Ishikawa (cell line): ENCODE data around the gene GOLGA6A.
"Not testable (repeated sequence)": the region's sequence is repeated elsewhere in the genome, so short reads cannot be mapped to it uniquely, and the experiment has no call there.

ENCODE experiments used
- CEBPB ChIP-seq: IDR thresholded peaks from 2 replicates; pipeline ENCODE4 v1.6.1; 2012
- CREB1 ChIP-seq: IDR thresholded peaks from 2 replicates; pipeline ENCODE4 v1.6.1; 2012; ENCODE audit warnings: low read depth
- EGR1 ChIP-seq: IDR thresholded peaks from 2 replicates; pipeline ENCODE4 v1.6.1; 2012
- EP300 ChIP-seq: IDR thresholded peaks from 2 replicates; pipeline ENCODE4 v1.6.1; 2012; ENCODE audit warnings: borderline replicate concordance
- FOXM1 ChIP-seq: IDR thresholded peaks from 2 replicates; pipeline ENCODE4 v1.6.1; 2012; ENCODE audit warnings: low read depth, borderline replicate concordance
- MAX ChIP-seq: IDR thresholded peaks from 2 replicates; pipeline ENCODE4 v1.6.1; 2012
- NFIC ChIP-seq: IDR thresholded peaks from 2 replicates; pipeline ENCODE4 v1.6.1; 2012
- RAD21 ChIP-seq: IDR thresholded peaks from 2 replicates; pipeline ENCODE4 v1.6.1; 2012; ENCODE audit warnings: low read depth
- REST ChIP-seq: IDR thresholded peaks from 2 replicates; pipeline ENCODE4 v1.6.1; 2012; ENCODE audit warnings: low read depth, mild to moderate bottlenecking
- TAF1 ChIP-seq: IDR thresholded peaks from 2 replicates; pipeline ENCODE4 v1.6.1; 2012; ENCODE audit warnings: low read depth, mild to moderate bottlenecking
- TCF12 ChIP-seq: IDR thresholded peaks from 2 replicates; pipeline ENCODE4 v1.6.1; 2012; ENCODE audit warnings: low read depth
- TEAD4 ChIP-seq: IDR thresholded peaks from 2 replicates; pipeline ENCODE4 v1.6.1; 2012
- USF1 ChIP-seq: IDR thresholded peaks from 2 replicates; pipeline ENCODE4 v1.6.1; 2012
- YY1 ChIP-seq: IDR thresholded peaks from 2 replicates; pipeline ENCODE4 v1.6.1; 2012; ENCODE audit warnings: low read depth
- ZBTB7A ChIP-seq: IDR thresholded peaks from 2 replicates; pipeline ENCODE4 v1.6.1; 2012; ENCODE audit warnings: low read depth

The GOLGA6A gene

GRCh38 chr15:74082450-74082849, at the start of gene GOLGA6A:
TSS of gene GOLGA6A (minus strand) at chr15:74082550. CDS start at chr15:74082509, 41 bp downstream.
- TF ChIP-seq EGR1, ZBTB7A, CREB1: not testable (repeated sequence)

GRCh38 chr15:74131628-74132413, 49.5 kb upstream of the GOLGA6A start:
- TF ChIP-seq CEBPB, result no peak
- no peak for TF ChIP-seq MAX
- TF ChIP-seq FOXM1, result no peak
- no peak for TF ChIP-seq YY1
- no peak for TF ChIP-seq EGR1
- TF ChIP-seq CREB1, result no peak
- TF ChIP-seq REST, result no peak
- TF ChIP-seq NFIC, result no peak
- TF ChIP-seq TEAD4, result no peak
- no peak for TF ChIP-seq TCF12
- no peak for TF ChIP-seq USF1
- no peak for TF ChIP-seq ZBTB7A
- no peak for TF ChIP-seq EP300

- TF ChIP-seq MAX (no peak), USF1 (no peak), CREB1 (no peak), REST (no peak), YY1 (no peak), NFIC (no peak), CEBPB (no peak), FOXM1 (no peak), ZBTB7A (no peak), EP300 (no peak), EGR1 (no peak), TEAD4 (no peak)
These were observed 48.7 kb upstream of the GOLGA6A start for GRCh38 chr15:74130849-74131627.

GRCh38 chr15:74130155-74130848, 48.0 kb upstream of the GOLGA6A start, which contains the start of gene ISLR2:
TSS of gene ISLR2 (plus strand) at chr15:74130586. CDS start at chr15:74132755, 2,169 bp downstream.
- TF ChIP-seq ZBTB7A (peak; percentile 13; the same call in 1 of the 2 replicates), USF1 (peak; percentile 52), MAX (peak; percentile 86), TAF1 (no peak)

- TF ChIP-seq TEAD4 (no peak), ZBTB7A (no peak), EGR1 (no peak), YY1 (no peak), EP300 (no peak), FOXM1 (no peak), REST (no peak), CEBPB (no peak), USF1 (no peak), CREB1 (no peak), RAD21 (no peak), MAX (no peak), TAF1 (no peak)
These were observed 47.3 kb upstream of the GOLGA6A start for GRCh38 chr15:74129586-74130154.
